GM21717 (cell line): Measurements from ENCODE around the gene LAPTM5.

ENCODE experiments used
- ATAC-seq: cut with Tn5 transposase; IDR thresholded peaks from one replicate; pipeline ENCODE4 v1.9.1; 2021; ENCODE audit warnings: mild to moderate bottlenecking, moderate library complexity; ENCODE audit not compliant: unreplicated experiment

LAPTM5 gene

DNA sequence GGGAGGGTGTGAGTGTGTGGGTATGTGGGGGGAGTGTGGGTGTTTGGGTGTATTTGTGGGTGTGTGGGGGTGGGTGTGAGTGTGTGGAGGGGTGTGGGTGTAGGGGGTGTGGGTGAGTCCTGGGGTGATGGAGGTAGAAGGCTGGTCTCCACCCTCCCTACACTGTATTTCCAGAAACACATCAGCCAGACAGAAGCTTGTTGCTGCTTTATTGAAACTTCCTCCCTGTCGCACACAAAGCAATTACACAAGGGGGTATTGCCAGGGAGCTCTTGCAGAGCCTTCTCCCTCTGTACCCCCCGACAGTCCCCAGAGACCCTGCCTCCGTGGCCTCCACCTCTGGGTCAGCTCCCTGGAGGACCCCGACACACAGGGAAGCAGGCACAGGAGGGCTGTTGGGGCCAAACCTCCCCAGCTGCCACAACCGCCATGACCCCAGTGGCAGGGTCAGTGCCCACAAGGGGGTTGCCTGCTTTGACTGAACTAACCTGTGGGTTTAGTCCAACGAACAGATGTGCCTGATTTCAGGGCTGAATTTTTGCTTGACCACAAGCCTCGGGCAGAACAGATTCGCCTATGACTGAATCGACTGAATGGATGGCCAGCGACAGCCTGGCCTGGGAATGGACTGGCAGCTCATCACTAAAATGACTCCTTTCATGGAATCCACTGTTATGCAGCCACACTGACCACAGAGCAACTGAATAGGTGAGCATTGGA lies 25.1 kb downstream of the LAPTM5 start:
- ATAC-seq, result no peak

DNA sequence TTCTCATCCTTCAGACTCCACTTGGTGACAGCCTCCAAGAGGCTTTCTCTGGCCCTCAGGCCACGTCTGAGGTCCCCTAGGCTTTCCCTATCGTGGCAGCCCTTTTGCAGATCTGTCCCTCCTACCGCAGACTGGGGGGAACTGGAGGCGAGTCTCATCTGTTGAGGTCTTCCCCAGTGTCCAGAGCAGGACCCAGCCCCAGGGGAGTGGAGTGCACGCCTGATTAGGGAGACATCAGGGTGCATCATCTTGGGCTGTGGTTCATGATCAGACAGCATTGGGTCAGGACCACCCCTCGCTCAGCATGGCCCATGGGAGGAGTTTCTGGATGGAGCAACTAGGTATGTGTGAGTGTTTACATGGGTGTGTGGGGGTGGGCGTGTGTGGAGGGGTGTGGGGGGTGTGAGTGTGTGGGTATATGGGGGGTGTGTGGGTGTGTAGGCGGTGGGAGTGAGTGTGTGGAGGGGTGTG lies 25.7 kb downstream of the LAPTM5 start:
- ATAC-seq, result no peak

DNA sequence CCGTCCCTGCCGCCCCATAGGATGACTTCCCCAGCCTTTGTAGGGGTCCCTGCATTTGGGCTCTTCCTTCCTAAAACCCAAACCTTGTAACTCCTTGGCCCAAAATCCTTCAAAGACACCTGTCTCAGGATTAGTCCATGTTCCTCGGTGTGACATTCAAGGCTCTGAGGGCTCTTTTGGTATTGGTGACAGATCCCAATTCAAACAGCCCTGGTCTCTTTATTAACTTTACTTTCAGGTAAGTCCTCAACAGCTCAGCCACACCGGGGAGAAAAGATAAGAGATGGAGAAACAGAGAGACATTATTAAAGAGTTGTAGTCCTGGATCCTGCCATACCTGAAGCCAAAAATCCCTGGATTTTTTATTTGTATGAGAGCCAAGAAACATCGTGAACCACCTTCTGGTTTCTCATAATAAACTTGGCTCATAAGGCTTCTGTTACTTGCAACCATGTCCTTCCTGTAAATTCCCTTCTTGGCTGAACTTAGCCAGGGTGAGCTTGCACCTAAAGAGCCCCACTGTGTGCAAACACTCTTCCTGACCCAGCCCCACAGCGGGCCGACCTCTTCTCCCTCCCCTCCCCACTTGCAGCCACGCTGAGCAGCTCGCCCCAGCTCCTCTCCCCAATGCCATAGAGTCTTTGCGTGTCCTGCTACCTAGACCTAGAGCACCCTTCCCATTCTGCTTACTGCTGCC lies 26.3 kb downstream of the LAPTM5 start:
- ATAC-seq, result no peak

DNA sequence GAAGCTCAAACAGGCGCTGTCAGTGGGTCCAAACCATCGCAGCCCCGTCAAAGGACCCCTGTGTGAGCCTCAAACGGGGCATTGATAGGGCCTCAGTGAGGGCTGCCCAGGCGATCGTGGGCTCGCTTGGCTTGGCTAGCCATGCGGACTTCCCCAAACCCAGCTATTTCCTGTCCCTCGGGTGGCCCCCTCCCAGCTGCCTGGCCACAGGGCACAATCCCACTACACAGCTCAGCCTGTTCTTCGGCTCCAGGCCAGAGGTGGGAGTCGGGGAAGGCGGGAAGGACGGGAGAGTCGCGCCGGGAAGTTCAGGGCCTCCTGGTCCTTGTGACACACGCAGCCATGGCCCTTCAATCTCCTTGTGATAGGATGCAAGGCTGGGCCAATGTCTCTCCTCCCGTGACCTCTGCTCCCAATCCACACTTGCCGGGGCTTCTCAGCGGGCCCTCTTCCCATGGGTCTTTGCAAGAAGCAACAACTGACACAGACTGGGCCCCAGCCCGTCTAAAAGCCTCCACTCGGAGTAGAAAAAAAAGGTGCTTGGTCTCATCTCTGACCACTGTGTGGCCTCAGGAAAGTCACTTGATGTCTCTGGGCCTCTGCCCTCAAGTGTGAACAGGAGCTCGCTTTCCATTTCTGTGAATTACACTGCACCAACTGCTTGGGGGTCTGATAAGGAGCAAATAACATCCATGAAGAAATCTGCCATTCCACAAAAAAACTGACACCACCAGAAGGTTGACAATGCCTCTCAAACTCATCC lies 27.0 kb downstream of the LAPTM5 start:
- no peak for ATAC-seq

DNA sequence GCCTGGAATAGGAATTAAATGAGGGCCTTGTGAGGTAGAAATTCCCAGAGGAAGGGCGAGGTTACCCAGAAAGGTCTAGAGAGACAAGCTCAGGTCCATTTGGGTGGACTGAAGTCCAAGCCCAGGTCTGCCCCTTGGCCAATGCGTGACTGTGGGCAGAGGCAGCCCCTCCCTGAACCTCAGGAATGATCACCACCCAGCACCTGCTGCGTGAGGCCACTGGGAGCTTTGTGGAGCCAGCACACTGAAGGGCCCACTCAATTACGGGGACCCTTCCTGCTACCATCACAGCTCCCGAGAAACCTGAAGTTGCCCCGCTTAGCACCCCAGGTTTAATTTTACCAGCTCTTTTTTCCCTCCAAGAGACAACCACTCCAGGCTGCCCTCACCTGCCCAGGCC lies 27.7 kb downstream of the LAPTM5 start:
- no peak for ATAC-seq

DNA sequence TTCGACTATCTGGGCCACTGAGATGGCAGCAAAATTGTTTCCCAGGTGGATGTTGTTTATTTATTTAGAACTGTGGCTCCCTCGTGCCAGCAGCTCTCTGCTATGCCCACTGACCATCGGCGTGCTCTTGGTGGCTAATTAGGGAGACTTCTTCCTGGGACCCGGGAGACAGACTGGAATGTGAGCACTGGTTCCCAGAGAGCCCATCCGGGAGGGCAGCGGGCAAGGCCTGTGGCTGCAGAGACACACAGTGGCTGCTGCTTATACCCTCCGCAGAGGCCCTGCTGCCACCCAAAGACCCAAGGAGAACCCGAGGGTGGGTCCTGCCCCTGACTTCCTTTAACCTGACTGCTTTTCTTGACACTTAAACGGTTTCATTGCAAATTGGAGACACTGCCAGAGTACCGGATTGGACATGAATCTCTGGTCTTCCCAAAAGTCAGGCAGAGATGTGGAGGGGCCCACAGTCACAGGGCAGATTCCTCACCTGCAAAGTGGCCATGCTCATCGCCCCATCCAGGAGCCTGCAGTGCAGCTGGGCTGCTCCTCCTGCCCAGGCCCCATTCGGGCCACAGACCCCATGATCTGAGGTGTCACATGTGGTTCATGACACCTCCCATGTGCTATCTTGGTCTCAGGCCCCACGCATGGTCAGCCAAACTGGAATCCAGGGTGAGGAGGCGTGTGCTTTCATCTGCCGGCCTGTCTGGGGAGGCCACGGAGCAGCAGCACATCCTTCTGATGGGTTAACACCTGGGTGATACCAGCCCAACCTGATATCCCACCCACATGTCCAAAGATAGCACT lies 28.5 kb downstream of the LAPTM5 start:
- ATAC-seq, result no peak

DNA sequence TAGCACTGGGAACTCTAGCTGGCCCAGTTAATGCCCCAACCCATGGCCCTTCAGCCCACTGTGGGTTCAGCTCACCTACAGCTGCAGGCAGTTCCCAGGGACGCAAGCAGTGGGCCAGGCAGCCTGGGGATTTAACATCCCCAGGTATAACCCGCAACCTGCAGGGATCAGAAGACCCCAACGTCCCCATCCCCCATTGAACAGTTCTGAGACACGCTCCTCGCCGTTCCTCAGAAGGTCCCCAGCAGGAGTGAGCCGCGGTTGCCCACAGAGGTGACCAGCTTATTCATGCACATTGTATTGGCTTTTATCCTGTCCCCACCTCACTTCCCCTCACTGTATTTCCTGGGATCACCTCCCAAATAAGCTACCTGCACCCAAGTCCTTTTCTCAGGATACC lies 29.2 kb downstream of the LAPTM5 start:
- ATAC-seq, result no peak

DNA sequence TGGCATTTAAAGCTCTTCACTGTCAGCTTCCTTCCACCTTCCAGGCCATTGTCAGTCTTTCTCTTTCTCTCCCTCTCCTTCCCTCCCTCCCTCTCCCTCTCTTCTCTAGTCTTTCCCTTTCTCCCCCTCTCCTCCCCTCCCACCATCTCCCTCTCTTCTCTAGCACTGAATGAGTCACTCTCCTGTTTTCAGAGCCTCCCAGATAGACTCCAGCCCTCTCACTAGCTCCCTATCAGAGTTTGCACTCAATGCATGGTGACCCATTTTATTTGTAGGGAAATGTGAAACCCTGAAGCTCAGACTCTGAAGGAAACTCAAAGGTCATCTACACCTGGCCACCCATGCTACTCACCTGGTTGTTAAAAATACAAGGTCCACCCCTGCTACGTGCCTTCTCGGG lies 29.8 kb downstream of the LAPTM5 start:
- no peak for ATAC-seq

DNA sequence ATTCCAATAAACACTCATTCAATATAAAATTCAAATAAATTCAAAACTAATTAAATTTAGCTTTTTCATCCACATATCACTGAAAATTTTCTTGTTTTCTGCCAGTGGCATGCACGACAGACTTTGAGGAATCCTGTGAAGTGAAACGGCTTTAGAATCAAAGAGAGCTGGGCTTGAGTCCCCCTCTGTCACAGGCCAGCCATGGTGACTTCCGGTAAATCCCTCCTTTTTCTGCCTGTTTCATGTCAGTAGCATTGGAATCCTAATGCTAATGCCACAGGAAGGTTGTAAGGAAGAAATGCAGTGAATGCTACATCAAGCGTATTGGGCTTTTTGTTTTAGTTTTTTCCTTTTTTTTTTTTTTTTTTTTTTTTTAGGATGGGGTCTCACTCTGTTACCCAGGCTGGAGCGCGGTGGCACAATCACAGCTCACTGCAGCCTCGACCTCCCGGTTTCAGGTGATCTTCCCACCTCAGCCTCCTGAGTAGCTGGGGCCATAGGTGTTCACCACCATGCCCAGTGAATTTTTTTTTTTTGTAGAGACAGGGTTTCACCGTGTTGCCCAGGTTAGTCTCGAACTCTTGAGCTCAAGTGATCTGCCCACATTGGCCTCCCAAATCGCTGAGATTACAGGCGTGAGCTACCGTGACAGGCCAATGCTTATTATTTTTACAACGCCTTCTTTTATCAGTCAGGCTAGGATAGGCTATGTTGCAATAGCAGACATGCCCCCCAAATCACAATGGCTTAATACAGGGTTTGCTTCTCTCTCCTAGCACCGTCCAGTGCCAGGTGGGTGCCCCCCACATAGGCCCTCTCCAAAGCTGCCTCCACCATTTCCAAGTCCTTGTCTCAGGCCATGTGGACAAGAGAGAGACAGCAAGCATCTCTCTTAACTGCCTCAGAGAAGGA lies 30.5 kb downstream of the LAPTM5 start:
- no peak for ATAC-seq

DNA sequence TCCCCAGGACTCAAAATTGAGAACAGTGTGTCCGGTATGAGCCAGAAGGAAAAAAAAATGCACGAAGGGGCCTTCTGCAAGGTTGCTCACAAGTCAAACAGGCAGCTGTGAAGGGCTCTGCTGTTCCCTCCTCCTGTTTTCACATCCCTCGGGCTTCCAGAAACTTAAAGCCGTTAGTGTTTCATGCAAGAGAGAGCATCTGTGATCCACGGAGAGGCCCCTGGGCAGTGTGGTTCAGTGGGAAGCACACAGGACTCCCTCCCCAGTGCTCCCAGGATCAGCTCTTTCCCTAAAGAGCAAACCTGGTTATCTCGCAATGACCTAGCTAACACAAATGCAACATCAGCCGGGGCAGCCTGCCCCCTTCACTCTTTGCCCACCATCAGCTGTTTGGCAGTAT lies 31.3 kb downstream of the LAPTM5 start:
- ATAC-seq, result no peak

DNA sequence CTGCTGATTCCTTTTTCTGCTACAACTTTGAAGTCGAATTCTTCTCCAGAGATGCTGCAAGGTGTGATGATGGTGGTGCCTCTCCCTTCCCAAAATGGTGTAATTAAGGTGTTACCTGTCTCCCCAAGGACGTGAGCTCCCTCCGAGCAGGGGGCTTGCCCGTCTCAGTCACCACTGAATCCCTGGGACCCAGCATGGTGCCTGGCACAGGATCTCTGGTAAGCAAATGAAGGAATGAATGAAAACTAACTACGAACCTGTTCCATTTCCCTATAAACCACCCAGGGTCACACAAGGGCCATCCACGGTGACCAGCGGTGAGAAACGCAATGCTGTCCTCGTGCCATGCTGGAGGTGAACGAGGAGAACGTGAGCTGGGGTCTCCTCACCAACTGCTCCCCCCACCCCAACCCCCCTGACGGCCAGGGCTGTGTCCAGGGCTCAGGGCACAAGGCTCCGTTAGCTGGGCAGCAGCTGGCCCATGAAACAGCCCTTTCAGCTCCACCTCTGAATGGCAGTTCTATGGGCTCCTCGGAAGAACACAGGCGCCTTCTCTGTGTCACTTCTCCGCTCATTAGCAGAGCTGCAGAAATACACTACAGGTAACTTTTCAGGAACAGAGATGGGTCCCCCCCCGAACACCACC lies 32.0 kb downstream of the LAPTM5 start:
- ATAC-seq, result no peak

DNA sequence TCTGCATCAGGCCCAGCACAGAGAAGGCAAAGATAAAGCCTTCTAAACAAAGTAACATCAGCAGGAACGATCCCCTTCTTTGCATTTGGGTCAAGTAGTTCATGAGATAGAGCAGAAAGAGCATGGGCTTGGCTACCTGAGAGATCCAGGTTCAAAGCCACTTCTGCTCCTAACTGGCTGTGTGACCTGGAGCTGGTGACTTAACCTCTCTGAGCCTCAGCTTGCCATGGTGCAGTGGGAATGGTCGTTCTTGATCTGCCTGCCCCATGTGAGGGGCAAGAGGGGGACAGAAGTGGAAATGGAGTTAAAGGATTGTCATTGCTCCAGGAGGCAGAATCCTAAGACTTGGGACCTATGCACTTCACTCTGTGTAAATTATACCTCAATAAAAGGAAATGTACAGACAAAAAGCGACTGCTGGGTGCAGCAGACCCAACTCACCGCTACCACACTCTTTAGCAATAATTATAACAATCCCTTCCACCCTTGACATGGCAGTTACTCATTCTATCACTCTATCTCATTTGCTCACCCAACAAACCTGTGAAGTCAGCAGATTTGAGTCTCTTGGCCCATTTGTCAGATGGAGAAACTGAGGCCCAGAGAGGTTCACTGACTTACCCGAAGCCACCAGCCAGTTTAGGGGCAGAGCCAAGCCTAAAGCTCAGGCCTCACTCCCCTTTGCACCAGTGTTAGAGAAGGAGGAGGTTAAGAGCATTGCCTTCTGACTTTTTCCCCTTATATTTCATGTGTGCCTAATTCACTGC lies 32.7 kb downstream of the LAPTM5 start:
- ATAC-seq, result no peak

DNA sequence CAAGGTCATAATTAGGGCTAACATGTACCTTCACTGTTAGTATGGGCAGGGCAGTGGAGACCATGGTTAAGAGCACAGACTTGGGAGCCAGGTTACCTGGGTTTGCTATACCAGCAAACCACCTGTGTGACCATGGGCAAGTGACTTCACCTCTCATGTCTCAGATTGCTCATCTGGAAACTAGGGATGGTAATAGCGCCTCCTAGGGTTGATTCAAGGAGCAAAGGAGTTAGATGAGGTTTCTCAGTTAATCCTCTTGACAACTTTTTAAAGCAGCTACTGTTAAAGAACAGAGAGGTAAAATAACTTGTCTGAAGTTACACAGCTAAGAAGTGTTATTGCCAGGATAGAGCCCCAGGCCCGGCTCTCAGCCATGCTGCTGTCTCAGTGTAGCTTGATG lies 33.4 kb downstream of the LAPTM5 start:
- no peak for ATAC-seq

DNA sequence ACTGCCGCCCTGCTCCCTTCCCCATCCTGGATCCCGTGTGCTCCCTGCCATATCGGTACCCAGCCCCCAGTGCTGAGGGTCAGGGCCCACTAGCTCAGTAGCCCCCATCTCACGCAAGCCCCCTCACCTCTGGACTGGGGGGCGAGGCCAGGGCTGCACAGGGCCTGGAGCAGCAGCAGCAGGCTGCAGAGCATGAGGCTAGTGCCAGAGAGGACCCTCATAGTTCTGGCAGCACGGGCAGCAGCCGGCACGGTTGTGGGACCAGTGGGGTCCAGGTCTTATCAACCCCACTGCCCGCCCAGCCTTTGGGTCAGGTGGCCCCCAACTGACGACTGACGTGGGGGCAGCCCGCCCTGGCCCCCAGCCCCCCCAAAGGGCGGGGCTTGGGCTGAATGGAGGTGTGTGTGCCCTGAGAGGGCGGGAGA lies 34.2 kb downstream of the LAPTM5 start, which contains the start of gene MATN1:
MATN1 (minus strand) TSS at position 255 of the 425 bp plus-strand sequence; CDS start at position 221, 34 bp downstream.
- ATAC-seq, result no peak

DNA sequence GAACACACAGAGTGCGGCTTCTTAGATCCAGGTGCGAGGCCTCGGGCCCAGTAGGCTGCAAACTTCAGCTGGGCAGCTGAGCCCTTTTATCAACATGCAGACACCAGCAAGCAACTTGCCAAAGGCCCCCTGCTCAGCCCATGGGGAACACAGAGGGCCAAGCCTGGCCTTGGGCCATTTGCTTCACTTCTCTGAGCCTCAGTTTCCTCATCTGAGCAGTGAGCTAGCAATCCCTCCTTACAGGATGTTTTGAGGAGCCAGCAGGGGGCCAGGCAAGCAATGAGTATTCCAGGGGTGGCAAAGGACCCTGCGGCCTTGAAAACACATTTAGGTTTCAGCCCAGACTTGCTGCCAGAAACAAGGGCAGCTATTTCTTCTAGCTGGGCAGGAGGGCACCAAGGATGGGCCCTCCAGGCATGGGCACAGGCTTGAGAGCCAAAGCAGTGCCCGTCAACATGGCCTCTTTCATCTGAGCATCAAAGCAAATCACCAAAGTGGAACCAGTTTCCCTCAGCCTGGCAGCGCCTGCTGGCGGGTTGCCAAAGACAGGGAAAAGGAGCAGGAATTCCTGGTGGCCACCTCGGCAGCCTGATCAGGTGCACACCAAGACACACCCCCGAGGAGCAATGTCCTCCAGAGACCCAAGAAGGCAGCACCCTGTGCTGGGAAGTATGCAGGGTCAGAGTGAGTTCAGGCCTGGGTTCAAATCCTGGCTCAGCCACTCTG lies 35.6 kb downstream of the LAPTM5 start:
- no peak for ATAC-seq

DNA sequence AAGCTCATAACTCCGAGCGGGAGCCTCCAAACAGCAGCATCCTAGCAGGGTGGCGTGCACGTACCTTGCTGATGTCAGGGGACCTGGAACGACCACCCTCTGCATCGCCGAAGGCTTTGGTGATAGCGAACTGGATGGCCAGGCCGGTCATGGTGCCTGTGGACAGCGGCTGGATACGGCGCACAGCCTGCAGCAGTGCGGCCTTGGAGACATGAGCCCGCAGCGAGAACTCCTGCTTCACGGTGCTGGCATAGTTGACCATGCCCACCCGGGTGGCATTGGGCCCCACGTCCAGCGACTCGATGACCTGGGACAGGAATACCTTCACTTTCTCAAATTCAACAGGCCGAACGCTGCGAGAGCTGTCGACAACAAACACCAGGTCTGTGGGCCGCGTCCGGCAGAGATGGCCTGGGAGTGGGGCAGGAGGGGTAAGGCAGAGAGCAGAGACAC lies 36.2 kb downstream of the LAPTM5 start:
- ATAC-seq, result no peak

DNA sequence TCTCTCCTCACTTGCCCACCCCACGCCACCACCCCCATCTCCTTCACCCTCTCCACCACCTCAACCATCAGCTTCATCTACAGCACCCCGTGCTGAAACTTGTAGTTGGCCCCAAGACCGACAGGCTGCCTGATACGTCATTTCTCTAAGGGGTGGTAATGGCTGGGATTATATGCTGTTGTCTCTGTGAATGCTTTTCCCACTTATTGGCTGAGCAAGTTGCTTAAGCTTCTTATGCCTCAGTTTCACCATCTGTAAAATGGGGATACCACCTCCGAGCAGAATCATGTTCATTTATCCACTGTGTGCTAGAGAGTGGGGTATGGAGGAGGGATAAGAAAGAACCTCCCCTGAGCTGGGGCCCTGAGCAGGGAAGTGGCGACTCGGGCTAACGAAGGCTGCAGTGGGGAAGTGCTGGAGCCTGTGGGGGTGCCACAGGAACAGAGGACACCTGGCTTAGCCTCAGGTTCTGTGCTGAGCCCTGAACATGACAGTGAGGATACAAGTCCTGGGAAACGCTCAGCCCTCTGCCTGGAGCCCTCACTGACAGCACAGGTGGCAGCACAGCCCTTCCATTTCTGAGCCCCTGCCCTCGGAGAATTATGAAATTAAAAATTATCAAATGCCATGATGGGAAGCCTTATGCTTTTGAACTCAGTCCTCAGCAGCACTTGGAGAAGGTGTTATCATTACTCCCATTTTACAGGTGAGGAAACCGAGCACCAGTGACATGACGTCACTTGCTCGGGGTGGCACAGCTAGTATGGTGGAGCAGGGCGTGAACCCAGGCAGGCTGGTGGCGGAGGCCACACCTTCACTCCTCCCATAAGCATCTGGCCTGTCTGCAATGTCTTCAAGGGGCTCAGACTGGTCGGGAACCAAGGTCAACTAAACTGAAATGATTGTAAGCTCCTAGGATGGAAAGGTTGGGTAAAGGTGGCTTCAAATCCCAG lies 37.0 kb downstream of the LAPTM5 start:
- no peak for ATAC-seq
